Loucy (cell line): Measurements from ENCODE around the gene GRAMD4.

Source experiments
- EZH2phosphoT487 ChIP-seq: fragments of 200-600 bp; IDR thresholded peaks from 2 replicates; pipeline ENCODE4 v1.6.1; 2018; ENCODE audit warnings: antibody characterized with exemption, mild to moderate bottlenecking, moderate library complexity, borderline replicate concordance
- TF ChIP-seq, protein P1 (sequence below): fragments of 200-600 bp; sonication (generic); conservative IDR thresholded peaks from 2 replicates; pipeline ENCODE4 v1.5.1; 2014; ENCODE audit warnings: mild to moderate bottlenecking, antibody characterized with exemption, low read length

DNA sequence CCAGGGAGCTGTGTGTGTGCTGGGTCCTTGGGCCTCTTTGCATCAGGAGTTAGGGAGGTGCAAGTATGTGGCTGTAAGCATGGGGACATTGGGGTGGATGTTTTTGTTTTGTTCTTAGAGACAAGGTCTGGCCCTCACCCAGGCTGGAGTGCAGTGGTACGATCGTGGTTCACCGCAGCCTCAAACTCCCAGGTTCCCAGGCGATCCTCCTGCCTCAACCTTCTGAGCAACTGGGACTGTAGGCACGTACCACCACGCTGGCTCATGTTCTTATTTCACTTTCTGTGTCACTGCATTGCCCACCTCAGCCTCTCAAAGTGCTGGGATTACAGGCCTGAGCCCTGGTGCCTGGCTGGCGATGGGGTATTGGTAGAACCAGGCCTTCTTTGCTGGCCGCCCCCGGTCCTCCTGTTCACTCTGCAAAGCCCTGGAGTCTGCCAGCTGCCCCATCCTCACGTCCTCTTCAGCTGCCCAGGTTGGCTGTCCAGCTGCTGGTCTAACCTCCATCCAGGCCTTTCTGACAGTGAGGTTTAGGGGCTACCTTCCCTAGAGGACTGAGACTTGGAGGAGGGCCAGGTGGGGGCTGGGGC is 851 bp upstream of the GRAMD4 start:
- TF ChIP-seq, protein P1, sequence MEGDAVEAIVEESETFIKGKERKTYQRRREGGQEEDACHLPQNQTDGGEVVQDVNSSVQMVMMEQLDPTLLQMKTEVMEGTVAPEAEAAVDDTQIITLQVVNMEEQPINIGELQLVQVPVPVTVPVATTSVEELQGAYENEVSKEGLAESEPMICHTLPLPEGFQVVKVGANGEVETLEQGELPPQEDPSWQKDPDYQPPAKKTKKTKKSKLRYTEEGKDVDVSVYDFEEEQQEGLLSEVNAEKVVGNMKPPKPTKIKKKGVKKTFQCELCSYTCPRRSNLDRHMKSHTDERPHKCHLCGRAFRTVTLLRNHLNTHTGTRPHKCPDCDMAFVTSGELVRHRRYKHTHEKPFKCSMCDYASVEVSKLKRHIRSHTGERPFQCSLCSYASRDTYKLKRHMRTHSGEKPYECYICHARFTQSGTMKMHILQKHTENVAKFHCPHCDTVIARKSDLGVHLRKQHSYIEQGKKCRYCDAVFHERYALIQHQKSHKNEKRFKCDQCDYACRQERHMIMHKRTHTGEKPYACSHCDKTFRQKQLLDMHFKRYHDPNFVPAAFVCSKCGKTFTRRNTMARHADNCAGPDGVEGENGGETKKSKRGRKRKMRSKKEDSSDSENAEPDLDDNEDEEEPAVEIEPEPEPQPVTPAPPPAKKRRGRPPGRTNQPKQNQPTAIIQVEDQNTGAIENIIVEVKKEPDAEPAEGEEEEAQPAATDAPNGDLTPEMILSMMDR = no peak
- TF ChIP-seq EZH2phosphoT487 = no peak
